A673 (cell line): ENCODE measurements around the gene LRRC4B. TPM values are rescaled to one million over a fixed set of nuclear protein-coding genes. Genes with fewer than 3 reads are reported as not detected.

Experiments used
- BruUV-seq: library from RNA; stranded (reverse); fragments of 400-500 nt; replicated peaks from 2 replicates; lab custom pipeline; 2021; lab: Mats Ljungman, UMichigan
- CTCF ChIA-PET: fragments of 300-600 bp; sonication (Branson Sonifier 250); formaldehyde crosslinking; loops from one replicate; lab custom pipeline; 2022; ENCODE audit warnings: antibody characterized with exemption; lab: Charles Lee
- POLR2A ChIA-PET: fragments of 300-600 bp; sonication (Branson Sonifier 250); formaldehyde crosslinking; loops from one replicate; lab custom pipeline; 2022; ENCODE audit warnings: antibody characterized with exemption; ENCODE audit not compliant: low non-redundant PET; lab: Charles Lee
- DNase-seq: peaks from one replicate; pipeline ENCODE4 v3.0.0-alpha.2; 2015; ENCODE audit warnings: low spot score
- H3K27ac ChIP-seq: fragments of 200-600 bp; sonication (generic); 2 replicates; pipeline ENCODE4 v1.5.1; 2016; ENCODE audit warnings: mixed run types, low read depth, mild to moderate bottlenecking, mixed read lengths, antibody characterized with exemption, low read length; ENCODE audit not compliant: poor library complexity, severe bottlenecking
- H3K27me3 ChIP-seq: fragments of 200-600 bp; sonication (generic); replicated peaks from 2 replicates; pipeline ENCODE4 v1.6.1; 2017; ENCODE audit warnings: mixed run types, low read depth, mild to moderate bottlenecking, mixed read lengths, antibody characterized with exemption, low read length; ENCODE audit not compliant: insufficient read depth, poor library complexity
- H3K36me3 ChIP-seq: fragments of 200-600 bp; sonication (generic); 2 replicates; pipeline ENCODE4 v1.6.1; 2016; ENCODE audit warnings: mixed run types, mild to moderate bottlenecking, mixed read lengths, antibody characterized with exemption, low read length; ENCODE audit not compliant: insufficient read depth, poor library complexity, severe bottlenecking
- H3K4me1 ChIP-seq: fragments of 200-600 bp; sonication (generic); 2 replicates; pipeline ENCODE4 v1.6.1; 2017; ENCODE audit warnings: mixed run types, mild to moderate bottlenecking, mixed read lengths, antibody characterized with exemption, low read length; ENCODE audit not compliant: insufficient read depth, poor library complexity, severe bottlenecking
- H3K4me3 ChIP-seq: fragments of 200-600 bp; sonication (generic); 2 replicates; pipeline ENCODE4 v1.5.1; 2016; ENCODE audit warnings: low read depth, mixed run types, mild to moderate bottlenecking, mixed read lengths, low read length; ENCODE audit not compliant: poor library complexity, severe bottlenecking
- H3K9me3 ChIP-seq: fragments of 200-600 bp; sonication (generic); 2 replicates; pipeline ENCODE4 v1.6.1; 2016; ENCODE audit warnings: mixed run types, low read depth, mild to moderate bottlenecking, mixed read lengths, antibody characterized with exemption, low read length; ENCODE audit not compliant: poor library complexity, severe bottlenecking
- EZH2 ChIP-seq: fragments of 200-600 bp; sonication (generic); IDR thresholded peaks from 2 replicates; pipeline ENCODE4 v1.6.1; 2017; ENCODE audit warnings: borderline replicate concordance, low read depth, mild to moderate bottlenecking, mixed read lengths, antibody characterized with exemption, low read length; ENCODE audit not compliant: poor library complexity, severe bottlenecking
- intact Hi-C: fragments of 100-400 bp; cut with micrococcal nuclease; formaldehyde crosslinking; loops from one replicate; pipeline ENCODE4 v1.10.0; 2022; ENCODE audit not compliant: unreplicated experiment
- total RNA-seq: library from RNA; stranded (reverse); gene quantifications from 2 replicates; pipeline ENCODE4 v1.2.3, GENCODE V29; 2021
- TF ChIP-seq, protein P1 (sequence below): fragments of 300-800, 200-600 bp; sonication (generic); conservative IDR thresholded peaks from 2 replicates; pipeline ENCODE4 v1.5.1; 2017; ENCODE audit warnings: low read depth, mild to moderate bottlenecking, antibody characterized with exemption, low read length, moderate library complexity, mixed read lengths

Gene LRRC4B
- total RNA-seq, 1 experiment from 2014 or later, result 23.1 TPM

DNA sequence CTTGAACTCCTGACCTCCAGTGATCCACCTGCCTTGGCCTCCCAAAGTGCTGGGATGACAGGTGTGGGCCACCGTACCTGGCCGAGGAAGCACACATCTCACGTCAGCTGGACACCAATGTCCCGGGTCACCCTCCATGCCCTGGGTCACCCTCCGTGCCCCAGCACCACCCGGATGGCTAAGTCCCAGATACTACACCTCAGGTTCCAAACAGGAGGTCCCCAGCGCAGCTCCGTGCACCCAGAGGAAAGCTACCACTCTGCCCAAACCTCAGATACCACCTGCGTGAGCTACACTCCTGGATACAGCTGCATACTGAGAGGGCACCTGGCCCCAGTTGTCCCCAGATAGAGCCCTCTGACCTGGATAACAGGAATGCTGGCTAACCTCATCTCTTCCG is 14.0 kb downstream of the LRRC4B start:
- BruUV-seq, result no TSS peak
- DNase-seq, result no peak
- CTCF ChIA-PET, result no interaction called here
- no peaks in the 10 kb centered on the region for H3K9me3 ChIP-seq
- H3K27me3 ChIP-seq, result no peaks in the 10 kb centered on the region
- H3K4me1 ChIP-seq, result peaks cover 11% of the 10 kb centered on the region
- no peak overlapping the region for H3K4me3 ChIP-seq
- no peaks in the 10 kb centered on the region for H3K36me3 ChIP-seq
- intact Hi-C loops, result no loop called here
- TF ChIP-seq EZH2, result no peak
- TF ChIP-seq, protein P1, sequence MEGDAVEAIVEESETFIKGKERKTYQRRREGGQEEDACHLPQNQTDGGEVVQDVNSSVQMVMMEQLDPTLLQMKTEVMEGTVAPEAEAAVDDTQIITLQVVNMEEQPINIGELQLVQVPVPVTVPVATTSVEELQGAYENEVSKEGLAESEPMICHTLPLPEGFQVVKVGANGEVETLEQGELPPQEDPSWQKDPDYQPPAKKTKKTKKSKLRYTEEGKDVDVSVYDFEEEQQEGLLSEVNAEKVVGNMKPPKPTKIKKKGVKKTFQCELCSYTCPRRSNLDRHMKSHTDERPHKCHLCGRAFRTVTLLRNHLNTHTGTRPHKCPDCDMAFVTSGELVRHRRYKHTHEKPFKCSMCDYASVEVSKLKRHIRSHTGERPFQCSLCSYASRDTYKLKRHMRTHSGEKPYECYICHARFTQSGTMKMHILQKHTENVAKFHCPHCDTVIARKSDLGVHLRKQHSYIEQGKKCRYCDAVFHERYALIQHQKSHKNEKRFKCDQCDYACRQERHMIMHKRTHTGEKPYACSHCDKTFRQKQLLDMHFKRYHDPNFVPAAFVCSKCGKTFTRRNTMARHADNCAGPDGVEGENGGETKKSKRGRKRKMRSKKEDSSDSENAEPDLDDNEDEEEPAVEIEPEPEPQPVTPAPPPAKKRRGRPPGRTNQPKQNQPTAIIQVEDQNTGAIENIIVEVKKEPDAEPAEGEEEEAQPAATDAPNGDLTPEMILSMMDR, result no peak
- POLR2A ChIA-PET, result no interaction called here
- H3K27ac ChIP-seq, result no peak overlapping the region

DNA sequence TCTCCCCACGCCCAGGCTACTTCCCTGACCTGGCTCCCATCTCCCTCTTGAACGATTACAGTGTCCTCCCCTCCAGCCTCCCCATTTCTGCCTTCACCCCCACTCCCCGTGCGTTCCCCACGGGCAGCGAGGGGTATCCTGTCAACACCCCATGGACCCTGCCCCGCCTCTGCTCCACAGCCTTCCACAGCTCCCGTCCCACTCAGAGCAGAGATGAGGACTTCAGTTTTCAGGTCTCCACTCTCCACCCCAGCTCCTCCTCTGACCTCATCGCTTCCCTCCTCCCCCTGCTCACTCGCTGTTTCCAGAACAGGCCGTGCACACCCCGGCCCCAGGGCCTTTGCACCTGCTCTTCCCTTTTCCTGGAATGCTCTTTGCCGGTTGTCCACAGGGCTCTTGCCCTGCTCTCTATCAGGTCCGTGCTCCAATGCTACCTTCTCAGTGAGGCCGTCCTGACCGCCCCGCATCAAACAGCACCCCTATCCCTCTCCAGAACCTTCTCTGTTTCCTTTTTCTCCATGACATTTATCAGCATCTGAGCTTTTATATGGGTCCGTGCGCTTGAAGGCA is 15.0 kb downstream of the LRRC4B start:
- no peaks in the 10 kb centered on the region for H3K36me3 ChIP-seq
- H3K4me1 ChIP-seq, result peaks cover 11% of the 10 kb centered on the region
- H3K9me3 ChIP-seq, result no peaks in the 10 kb centered on the region
- H3K27me3 ChIP-seq, result no peaks in the 10 kb centered on the region
- BruUV-seq, result no TSS peak
- H3K4me3 ChIP-seq, result no peak overlapping the region
- POLR2A ChIA-PET, result no interaction called here
- intact Hi-C loops, result no loop called here
- no peak overlapping the region for H3K27ac ChIP-seq
- TF ChIP-seq, protein P1, result no peak
- no peak for TF ChIP-seq EZH2
- DNase-seq, result no peak
- CTCF ChIA-PET, result interaction anchor here (0.6 kb wide), 1 partner anchor 155 kb away, joined by 3 read pairs; no protein-coding TSS in a partner anchor

DNA sequence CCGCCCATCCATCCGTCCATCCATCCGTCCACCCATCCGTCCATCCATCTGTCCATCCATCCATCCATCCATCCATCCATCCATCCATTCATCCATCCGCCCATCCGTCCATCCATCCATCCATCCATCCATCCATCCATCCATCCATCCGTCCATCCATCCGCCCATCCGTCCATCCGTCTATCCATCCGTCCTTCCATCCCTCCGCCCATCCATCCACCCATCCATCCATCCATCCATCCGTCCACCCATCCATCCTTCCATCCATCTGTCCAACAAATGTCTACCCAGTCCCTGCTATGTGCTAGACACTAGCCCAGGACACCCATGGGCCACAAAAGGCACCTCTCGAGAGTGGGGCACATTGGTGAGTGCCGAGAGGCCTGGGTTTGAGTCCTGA is 15.7 kb downstream of the LRRC4B start:
- no peak for DNase-seq
- BruUV-seq, result no TSS peak
- no peak overlapping the region for H3K27ac ChIP-seq
- no peaks in the 10 kb centered on the region for H3K27me3 ChIP-seq
- peaks cover 11% of the 10 kb centered on the region for H3K4me1 ChIP-seq
- ChIA-PET POLR2A (no interaction called here), CTCF (interaction anchor here (0.6 kb wide), 1 partner anchor 154 kb away, joined by 3 read pairs; no protein-coding TSS in a partner anchor)
- no peaks in the 10 kb centered on the region for H3K36me3 ChIP-seq
- no peak overlapping the region for H3K4me3 ChIP-seq
- TF ChIP-seq, protein P1, result no peak
- no peak for TF ChIP-seq EZH2
- H3K9me3 ChIP-seq, result no peaks in the 10 kb centered on the region
- intact Hi-C loops, result no loop called here
